ENCODE results near the gene SLC22A1. TPM values are rescaled to one million over a fixed set of nuclear protein-coding genes. Genes with fewer than 3 reads are reported as not detected.

SLC22A1 gene
- total RNA-seq, 1 donor from 2014 or later, result 3.2 TPM

DNA sequence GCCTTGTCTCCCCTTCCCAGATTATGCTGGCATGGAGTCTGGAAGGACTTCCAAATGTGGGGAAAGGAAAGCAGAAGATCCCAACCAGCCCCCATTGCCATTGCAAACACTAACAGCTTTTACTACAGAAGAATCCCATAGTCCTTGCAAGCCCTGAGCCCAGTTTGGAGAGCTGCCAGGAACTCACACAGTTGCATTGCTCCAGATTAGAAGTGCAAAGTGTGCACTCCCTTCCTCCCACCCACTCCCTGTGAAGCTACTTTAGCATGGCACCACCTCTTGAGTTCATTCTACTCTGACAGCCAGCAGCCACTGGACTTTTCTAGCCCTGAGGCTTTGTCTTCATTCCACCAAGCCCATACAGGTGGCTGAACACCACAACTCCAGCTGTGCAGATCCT lies 69.4 kb downstream of the SLC22A1 start:
- no peaks in the 10 kb centered on the region for H3K27me3 Mint-ChIP-seq (ENCODE audit: low read depth, unreplicated experiment)
- Histone ChIP-seq H3K79me2 (ENCODE audit: insufficient read depth, low read length) (no peaks in the 10 kb centered on the region), H3K27ac (ENCODE audit: low read depth, low read length) (no peak overlapping the region), H3K36me3 (ENCODE audit: insufficient read depth, low read length) (no peaks in the 10 kb centered on the region), H4K20me1 (ENCODE audit: insufficient read depth, low read length) (no peaks in the 10 kb centered on the region), H3K4me1 (ENCODE audit: insufficient read depth, low read length) (no peaks in the 10 kb centered on the region), H3K4me3 (ENCODE audit: insufficient read depth, low read depth, low read length) (no peak overlapping the region), H3K4me2 (ENCODE audit: low read length) (no peak overlapping the region), H3K27me3 (ENCODE audit: insufficient read depth, low read length) (no peaks in the 10 kb centered on the region), H3K9me3 (ENCODE audit: insufficient read depth, low read depth, low read length) (no peaks in the 10 kb centered on the region), H3K9ac (ENCODE audit: low read length) (no peak overlapping the region), H2AFZ (ENCODE audit: low read depth, low read length) (no peak overlapping the region)
- no peak overlapping the region for H3K27ac Mint-ChIP-seq (ENCODE audit: unreplicated experiment)
- TF ChIP-seq EZH2 (IDR thresholded peaks at IDR 0.05; ENCODE audit: insufficient read depth, low read length), result no peak
- TF ChIP-seq, protein P1, sequence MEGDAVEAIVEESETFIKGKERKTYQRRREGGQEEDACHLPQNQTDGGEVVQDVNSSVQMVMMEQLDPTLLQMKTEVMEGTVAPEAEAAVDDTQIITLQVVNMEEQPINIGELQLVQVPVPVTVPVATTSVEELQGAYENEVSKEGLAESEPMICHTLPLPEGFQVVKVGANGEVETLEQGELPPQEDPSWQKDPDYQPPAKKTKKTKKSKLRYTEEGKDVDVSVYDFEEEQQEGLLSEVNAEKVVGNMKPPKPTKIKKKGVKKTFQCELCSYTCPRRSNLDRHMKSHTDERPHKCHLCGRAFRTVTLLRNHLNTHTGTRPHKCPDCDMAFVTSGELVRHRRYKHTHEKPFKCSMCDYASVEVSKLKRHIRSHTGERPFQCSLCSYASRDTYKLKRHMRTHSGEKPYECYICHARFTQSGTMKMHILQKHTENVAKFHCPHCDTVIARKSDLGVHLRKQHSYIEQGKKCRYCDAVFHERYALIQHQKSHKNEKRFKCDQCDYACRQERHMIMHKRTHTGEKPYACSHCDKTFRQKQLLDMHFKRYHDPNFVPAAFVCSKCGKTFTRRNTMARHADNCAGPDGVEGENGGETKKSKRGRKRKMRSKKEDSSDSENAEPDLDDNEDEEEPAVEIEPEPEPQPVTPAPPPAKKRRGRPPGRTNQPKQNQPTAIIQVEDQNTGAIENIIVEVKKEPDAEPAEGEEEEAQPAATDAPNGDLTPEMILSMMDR (IDR thresholded peaks at IDR 0.05; ENCODE audit: insufficient read depth, low read depth, low read length), result no peak
- no peaks in the 10 kb centered on the region for H3K36me3 Mint-ChIP-seq (ENCODE audit: low read depth, unreplicated experiment)
- DNase-seq (ENCODE audit: low read depth) (no peak), FAIRE-seq (no peak)
- H3K9me3 Mint-ChIP-seq (ENCODE audit: unreplicated experiment), result peaks cover 14% of the 10 kb centered on the region
- no peaks in the 10 kb centered on the region for H3K4me1 Mint-ChIP-seq (ENCODE audit: low read depth, unreplicated experiment)
- H3K4me3 Mint-ChIP-seq (ENCODE audit: unreplicated experiment), result no peak overlapping the region

DNA sequence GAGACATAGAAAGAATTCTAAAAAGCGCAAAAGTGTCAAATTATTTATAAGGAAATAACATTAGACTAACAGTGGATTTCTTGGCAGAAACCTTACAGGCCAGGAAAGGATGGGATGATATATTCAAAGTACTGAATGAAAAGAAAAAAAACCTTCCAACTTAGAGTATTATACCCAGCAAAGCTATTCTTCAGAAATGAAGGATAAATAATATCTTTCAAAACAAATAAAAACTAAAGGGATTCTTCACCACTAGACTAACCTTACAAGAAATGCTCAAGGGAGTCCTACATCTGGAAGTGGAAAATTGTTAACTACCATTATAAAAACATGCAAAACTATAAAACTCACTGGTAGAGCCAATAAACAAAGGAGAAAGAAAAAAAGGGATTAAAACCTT lies 71.2 kb downstream of the SLC22A1 start:
- no peak overlapping the region for H2AFZ ChIP-seq (ENCODE audit: low read depth, low read length)
- FAIRE-seq (no peak), DNase-seq (ENCODE audit: low read depth) (no peak)
- H3K4me3 Mint-ChIP-seq (ENCODE audit: unreplicated experiment), result no peak overlapping the region
- no peaks in the 10 kb centered on the region for H3K36me3 Mint-ChIP-seq (ENCODE audit: low read depth, unreplicated experiment)
- H3K79me2 ChIP-seq (ENCODE audit: insufficient read depth, low read length), result no peaks in the 10 kb centered on the region
- H3K27ac ChIP-seq (ENCODE audit: low read depth, low read length), result no peak overlapping the region
- H3K4me3 ChIP-seq (ENCODE audit: insufficient read depth, low read depth, low read length), result no peak overlapping the region
- no peaks in the 10 kb centered on the region for H3K4me1 Mint-ChIP-seq (ENCODE audit: low read depth, unreplicated experiment)
- no peak overlapping the region for H3K27ac Mint-ChIP-seq (ENCODE audit: unreplicated experiment)
- no peaks in the 10 kb centered on the region for H3K4me1 ChIP-seq (ENCODE audit: insufficient read depth, low read length)
- H3K9me3 ChIP-seq (ENCODE audit: insufficient read depth, low read depth, low read length), result no peaks in the 10 kb centered on the region
- H3K27me3 Mint-ChIP-seq (ENCODE audit: low read depth, unreplicated experiment), result no peaks in the 10 kb centered on the region
- no peaks in the 10 kb centered on the region for H3K27me3 ChIP-seq (ENCODE audit: insufficient read depth, low read length)
- H4K20me1 ChIP-seq (ENCODE audit: insufficient read depth, low read length), result no peaks in the 10 kb centered on the region
- TF ChIP-seq EZH2 (IDR thresholded peaks at IDR 0.05; ENCODE audit: insufficient read depth, low read length), result no peak
- TF ChIP-seq, protein P1 (IDR thresholded peaks at IDR 0.05; ENCODE audit: insufficient read depth, low read depth, low read length), result no peak
- H3K9ac ChIP-seq (ENCODE audit: low read length), result no peak overlapping the region
- no peaks in the 10 kb centered on the region for H3K36me3 ChIP-seq (ENCODE audit: insufficient read depth, low read length)
- H3K4me2 ChIP-seq (ENCODE audit: low read length), result no peak overlapping the region
- peaks cover 14% of the 10 kb centered on the region for H3K9me3 Mint-ChIP-seq (ENCODE audit: unreplicated experiment)

DNA sequence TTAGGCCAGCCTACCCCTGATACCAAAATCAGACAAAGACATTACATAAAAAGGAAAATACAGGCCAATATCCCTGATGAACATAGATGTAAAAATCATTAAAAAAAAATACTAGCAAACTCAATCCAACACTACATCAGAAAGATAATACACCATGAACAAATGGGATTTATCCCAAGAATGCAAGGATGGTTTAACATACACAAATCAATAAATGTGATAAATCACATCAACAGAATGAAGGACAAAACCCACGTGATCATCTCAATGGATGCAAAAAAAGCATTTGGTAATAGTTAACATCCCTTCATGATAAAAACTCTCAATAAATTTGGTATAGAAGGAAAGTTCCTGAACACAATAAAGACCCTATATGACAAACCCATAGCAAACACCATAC lies 73.2 kb downstream of the SLC22A1 start:
- Histone ChIP-seq H3K79me2 (ENCODE audit: insufficient read depth, low read length) (no peaks in the 10 kb centered on the region), H3K27me3 (ENCODE audit: insufficient read depth, low read length) (no peaks in the 10 kb centered on the region), H3K9me3 (ENCODE audit: insufficient read depth, low read depth, low read length) (no peaks in the 10 kb centered on the region), H3K4me3 (ENCODE audit: insufficient read depth, low read depth, low read length) (no peak overlapping the region), H3K4me1 (ENCODE audit: insufficient read depth, low read length) (no peaks in the 10 kb centered on the region), H4K20me1 (ENCODE audit: insufficient read depth, low read length) (no peaks in the 10 kb centered on the region), H2AFZ (ENCODE audit: low read depth, low read length) (no peak overlapping the region), H3K36me3 (ENCODE audit: insufficient read depth, low read length) (no peaks in the 10 kb centered on the region), H3K9ac (ENCODE audit: low read length) (no peak overlapping the region), H3K27ac (ENCODE audit: low read depth, low read length) (no peak overlapping the region), H3K4me2 (ENCODE audit: low read length) (no peak overlapping the region)
- Mint-ChIP-seq H3K36me3 (ENCODE audit: low read depth, unreplicated experiment) (no peaks in the 10 kb centered on the region), H3K4me3 (ENCODE audit: unreplicated experiment) (no peak overlapping the region), H3K27me3 (ENCODE audit: low read depth, unreplicated experiment) (no peaks in the 10 kb centered on the region), H3K9me3 (ENCODE audit: unreplicated experiment) (peaks cover 14% of the 10 kb centered on the region), H3K27ac (ENCODE audit: unreplicated experiment) (no peak overlapping the region), H3K4me1 (ENCODE audit: low read depth, unreplicated experiment) (peaks cover 8% of the 10 kb centered on the region)
- no peak for DNase-seq (ENCODE audit: low read depth)
- FAIRE-seq, result no peak
- no peak for TF ChIP-seq EZH2 (IDR thresholded peaks at IDR 0.05; ENCODE audit: insufficient read depth, low read length)
- TF ChIP-seq, protein P1 (IDR thresholded peaks at IDR 0.05; ENCODE audit: insufficient read depth, low read depth, low read length), result no peak

Measured in astrocyte (in vitro differentiated cells and primary cell).